Mucosa of descending colon (tissue), 3 donors: ENCODE data around the gene RBM38. TPM values are rescaled to one million over a fixed set of nuclear protein-coding genes. Genes with fewer than 3 reads are reported as not detected.

Experiments used
- ATAC-seq: fragments of 200-7000 bp; cut with Tn5 transposase; one replicate; pipeline ENCODE4 v1.9.1; 2020; ENCODE audit warnings: mild to moderate bottlenecking, moderate library complexity
- DNase-seq, 3 donors: peaks; one replicate each; pipeline ENCODE4 v3.0.0-alpha.2; 2020
- H3K36me3 ChIP-seq: fragments of 200-600 bp; one replicate; pipeline ENCODE4 v1.8.0; 2021; ENCODE audit warnings: low read depth, mild to moderate bottlenecking
- H3K4me1 ChIP-seq: fragments of 200-600 bp; one replicate; pipeline ENCODE4 v1.8.0; 2021; ENCODE audit warnings: low read depth, mild to moderate bottlenecking
- H3K4me3 ChIP-seq: fragments of 200-600 bp; one replicate; pipeline ENCODE4 v1.8.0; 2021; ENCODE audit warnings: mild to moderate bottlenecking
- H3K9me3 ChIP-seq: fragments of 200-600 bp; one replicate; pipeline ENCODE4 v1.8.0; 2021; ENCODE audit warnings: mild to moderate bottlenecking
- CTCF ChIP-seq: fragments of 200-600 bp; IDR thresholded peaks from one replicate; pipeline ENCODE4 v1.8.0; 2022; ENCODE audit warnings: antibody characterized with exemption, mild to moderate bottlenecking
- intact Hi-C, 2 donors: fragments of 100-400 bp; cut with DNase I in 1 of 2; cut with micrococcal nuclease in 1 of 2; formaldehyde crosslinking; loops; one replicate each; pipeline versions ENCODE4 v1.11.0 to v1.11.1; 2022; cut with DNase I, micrococcal nuclease
- total RNA-seq, 3 donors: library from RNA; stranded (reverse); fragmentation: NEBNext Ultra II Directional in 2 of 3; extraction: Animal tissue kit (Norgen Biotek cat#: 25700) in 2 of 3; gene quantifications; one replicate each; pipeline versions ENCODE4 v1.2.1 to v1.2.4, GENCODE V29; 2021 to 2023
- donor health status: DM: no; HTN: no; CAD: no; lungs with moderate emphysema.
- donor health status: DM: no; HTN: no; CAD: no.
- donor health status: DM: no; HTN: yes; CAD: no.

The RBM38 gene
- total RNA-seq, 3 donors from 2014 or later, result 29.5 to 85.5 (median 36.8) TPM

- intact Hi-C loops, result no loop called here
- Histone ChIP-seq H3K4me1 (no peaks in the 10 kb centered on the region), H3K36me3 (no peaks in the 10 kb centered on the region), H3K9me3 (no peaks in the 10 kb centered on the region), H3K4me3 (no peak overlapping the region)
- ATAC-seq (no peak), DNase-seq (no peak)
- no peak for TF ChIP-seq CTCF
Observed at GRCh38 chr20:57441510-57442154, 50.4 kb downstream of the RBM38 start.

- Histone ChIP-seq H3K9me3 (no peaks in the 10 kb centered on the region), H3K36me3 (no peaks in the 10 kb centered on the region), H3K4me3 (no peak overlapping the region), H3K4me1 (no peaks in the 10 kb centered on the region)
- intact Hi-C loops, result no loop called here
- no peak for DNase-seq
- no peak for TF ChIP-seq CTCF
- no peak for ATAC-seq
Observed at GRCh38 chr20:57442158-57442887, 51.1 kb downstream of the RBM38 start.

- Histone ChIP-seq H3K4me1 (no peaks in the 10 kb centered on the region), H3K4me3 (no peak overlapping the region), H3K36me3 (no peaks in the 10 kb centered on the region), H3K9me3 (no peaks in the 10 kb centered on the region)
- no peak for TF ChIP-seq CTCF
- intact Hi-C loops, result no loop called here
- no peak for ATAC-seq
- no peak for DNase-seq
Observed at GRCh38 chr20:57442888-57443239, 51.7 kb downstream of the RBM38 start.

GRCh38 chr20:57443349-57444265 is 52.4 kb downstream of the RBM38 start:
- Histone ChIP-seq H3K4me1 (no peaks in the 10 kb centered on the region), H3K36me3 (no peaks in the 10 kb centered on the region), H3K9me3 (no peaks in the 10 kb centered on the region), H3K4me3 (no peak overlapping the region)
- TF ChIP-seq CTCF, result no peak
- intact Hi-C loops, result no loop called here
- DNase-seq (no peak), ATAC-seq (no peak)

- Histone ChIP-seq H3K4me3 (no peak overlapping the region), H3K36me3 (no peaks in the 10 kb centered on the region), H3K4me1 (no peaks in the 10 kb centered on the region), H3K9me3 (no peaks in the 10 kb centered on the region)
- intact Hi-C loops, result no loop called here
- TF ChIP-seq CTCF, result no peak
- ATAC-seq (no peak), DNase-seq (no peak)
Observed at GRCh38 chr20:57444394-57445048, 53.3 kb downstream of the RBM38 start.
